ENCODE results near the gene RNU1-1. TPM values are rescaled to one million over a fixed set of nuclear protein-coding genes. Genes with fewer than 3 reads are reported as not detected.
A peak's percentile ranks its signal among the peaks of the same experiment; 100 is the strongest.
"Not testable (repeated sequence)": the region's sequence is repeated elsewhere in the genome, so short reads cannot be mapped to it uniquely, and the experiment has no call there.

Gene RNU1-1
- total and polyA plus RNA-seq, 9 donors = under 0.01 to 7,521 (median 3,807) TPM; not detected in 2

GRCh38 chr1:16506364-16507136 is 7.5 kb downstream of the RNU1-1 start:
- WGBS, 3 donors = 50 to 57% (median 52%) methylated on average over 15 of the region's 15 CpGs
- H3K36me3 ChIP-seq; H3K27me3 ChIP-seq; H3K9me3 ChIP-seq; H3K4me1 ChIP-seq (ENCODE audit: insufficient read depth); intact Hi-C loops (cut with DNase I); H3K27ac ChIP-seq; H3K4me3 ChIP-seq; DNase-seq: not testable (repeated sequence)

GRCh38 chr1:16505870-16506269 is 8.2 kb downstream of the RNU1-1 start:
- 87 to 90% (median 90%) methylated on average over 2 of the region's 2 CpGs for WGBS, 3 donors

GRCh38 chr1:16503494-16503893 is 10.6 kb downstream of the RNU1-1 start:
- 70 to 79% (median 77%) methylated on average over 2 of the region's 2 CpGs for WGBS, 3 donors
- intact Hi-C loops (cut with DNase I) = no loop called here
- H3K4me1 ChIP-seq (ENCODE audit: insufficient read depth) = no peaks in the 10 kb centered on the region

More at GRCh38 chr1:16505870-16506269, 8.2 kb downstream of the RNU1-1 start:
- DNase-seq; H3K4me3 ChIP-seq; H3K9me3 ChIP-seq; H3K4me1 ChIP-seq (ENCODE audit: insufficient read depth); intact Hi-C loops (cut with DNase I); H3K36me3 ChIP-seq; H3K27ac ChIP-seq; H3K27me3 ChIP-seq: not testable (repeated sequence)

DNA sequence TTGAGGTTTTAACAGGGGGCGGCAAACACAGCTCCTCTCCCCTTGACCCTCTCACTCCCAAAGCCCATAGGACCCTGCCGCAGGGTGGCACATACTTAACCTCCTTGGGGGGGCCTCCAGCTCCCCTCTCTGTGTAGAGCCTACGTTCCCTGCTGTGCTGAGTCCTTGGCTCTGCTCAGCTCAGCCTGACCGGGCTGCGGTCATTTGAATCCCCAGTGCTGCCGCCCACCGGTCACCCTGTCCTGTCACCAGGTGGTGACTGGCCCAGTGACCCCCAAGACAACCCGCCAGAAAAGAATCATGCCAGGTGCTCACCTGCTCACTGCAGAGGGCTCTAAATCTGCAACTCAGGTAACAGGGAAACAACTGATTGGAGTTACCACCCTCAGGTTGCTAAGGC is 12.6 kb downstream of the RNU1-1 start:
- H3K9me3 ChIP-seq; H3K4me1 ChIP-seq (ENCODE audit: insufficient read depth); intact Hi-C loops (cut with DNase I); H3K36me3 ChIP-seq; H3K27me3 ChIP-seq; H3K4me3 ChIP-seq; H3K27ac ChIP-seq; DNase-seq: not testable (repeated sequence)
- WGBS, 3 donors = 72 to 86% (median 75%) methylated on average over 7 to 8 of the region's 8 CpGs

More at GRCh38 chr1:16503494-16503893, 10.6 kb downstream of the RNU1-1 start:
- no peak overlapping the region for H3K4me3 ChIP-seq
- no peak for TF ChIP-seq CTCF (IDR thresholded peaks at IDR 0.05)
- no peak for TF ChIP-seq EP300 (IDR thresholded peaks at IDR 0.05)
- TF ChIP-seq POLR2A (IDR thresholded peaks at IDR 0.05) = no peak
- no peaks in the 10 kb centered on the region for H3K27me3 ChIP-seq
- no peak for DNase-seq
- no peaks in the 10 kb centered on the region for H3K36me3 ChIP-seq
- no peaks in the 10 kb centered on the region for H3K9me3 ChIP-seq
- H3K27ac ChIP-seq = no peak overlapping the region

DNA sequence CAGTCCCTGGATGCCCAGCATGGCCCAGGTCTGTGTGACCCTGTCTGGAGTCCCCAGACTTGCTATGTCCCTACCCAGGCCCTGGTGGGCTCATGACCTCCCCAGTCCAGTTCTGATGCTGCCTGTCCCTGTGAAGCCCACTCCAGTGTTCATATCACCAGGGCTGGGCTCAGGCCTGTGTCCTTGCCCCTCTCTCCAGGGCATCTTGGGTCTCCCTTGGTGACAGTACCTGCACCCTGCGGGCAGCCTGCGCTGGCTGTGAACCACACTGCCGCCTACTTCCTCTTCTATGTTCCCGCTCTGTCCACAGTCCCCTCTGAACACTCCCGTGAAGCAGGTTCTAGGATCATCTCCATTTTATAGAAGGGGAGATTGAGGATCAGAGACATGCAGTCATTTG is 13.1 kb downstream of the RNU1-1 start:
- H3K4me1 ChIP-seq (ENCODE audit: insufficient read depth); H3K36me3 ChIP-seq; H3K27me3 ChIP-seq; H3K4me3 ChIP-seq; H3K9me3 ChIP-seq; intact Hi-C loops (cut with DNase I); DNase-seq; H3K27ac ChIP-seq: not testable (repeated sequence)
- WGBS, 3 donors = 86 to 95% (median 95%) methylated on average over 5 of the region's 5 CpGs

DNA sequence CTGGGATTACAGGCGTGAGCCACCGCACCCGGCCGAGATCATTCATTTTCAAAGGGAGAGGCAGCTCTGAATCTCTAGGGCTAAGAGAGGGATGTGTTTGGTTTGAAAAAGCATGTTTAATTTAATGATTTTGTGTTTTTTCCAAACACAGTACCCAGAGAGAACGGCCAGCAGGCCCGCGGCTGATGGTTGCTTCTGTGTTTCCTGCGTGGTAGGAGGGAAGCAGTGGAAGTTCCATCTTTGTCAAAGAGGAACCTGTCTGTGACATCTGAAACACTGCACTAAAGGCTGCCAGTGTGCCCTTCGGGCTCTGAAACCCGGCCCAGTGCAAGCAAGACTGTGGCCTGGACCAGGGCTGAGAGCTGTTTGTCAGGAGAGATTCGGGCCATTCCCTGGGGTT is 13.6 kb downstream of the RNU1-1 start:
- H3K27ac ChIP-seq; DNase-seq; H3K4me1 ChIP-seq (ENCODE audit: insufficient read depth); H3K4me3 ChIP-seq; H3K27me3 ChIP-seq; intact Hi-C loops (cut with DNase I); H3K36me3 ChIP-seq; H3K9me3 ChIP-seq: not testable (repeated sequence)
- WGBS, 3 donors = 87 to 91% (median 88%) methylated on average over 11 of the region's 11 CpGs

DNA sequence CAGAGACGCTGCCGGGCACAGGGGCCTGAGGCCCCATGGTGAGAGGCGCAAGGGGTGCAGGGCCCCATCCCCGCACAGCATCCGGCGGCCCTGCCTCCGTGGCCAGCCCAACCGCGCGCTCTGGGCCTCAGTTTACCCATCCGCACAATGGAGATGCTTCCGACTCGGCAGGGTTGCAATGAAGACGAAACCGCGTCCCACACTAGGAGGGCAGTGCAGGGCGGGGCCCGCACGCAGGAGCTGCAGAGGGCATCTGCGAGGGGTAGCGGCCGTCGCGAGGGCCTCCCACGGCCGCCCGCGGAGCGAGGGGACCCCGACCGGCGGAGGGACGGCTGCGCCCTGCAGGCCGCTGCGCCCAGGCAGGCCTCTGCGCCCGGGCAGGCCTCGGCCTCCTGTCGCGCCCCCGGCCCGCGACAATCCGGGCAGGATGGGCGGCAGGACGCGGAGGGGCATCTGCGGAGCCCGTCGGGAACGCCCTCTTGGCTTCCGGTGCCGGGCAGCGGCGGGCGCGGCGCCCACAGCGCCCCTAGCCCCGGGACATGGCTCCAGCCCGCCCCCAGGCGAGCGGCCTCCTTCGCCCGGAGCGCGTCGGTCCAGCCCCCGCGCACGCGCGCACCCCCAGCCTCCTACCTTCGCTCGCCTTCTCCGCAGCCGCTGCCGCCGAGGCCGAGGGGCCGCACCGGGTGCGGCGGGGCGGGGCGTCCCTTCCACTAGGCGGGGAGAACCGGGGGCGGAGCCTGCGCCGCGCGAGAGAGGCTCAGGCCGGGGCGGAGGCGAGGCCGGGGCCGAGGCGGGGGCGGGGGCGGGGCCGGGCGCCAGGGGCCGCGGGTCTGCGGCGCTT is 15.3 kb downstream of the RNU1-1 start:
- H3K27ac ChIP-seq = peak overlapping the region; percentile 72 to 89
- intact Hi-C loops (cut with DNase I) = loop anchor here in 1 of 4 donors (10.0 kb wide), 1 partner anchor 54 kb away; the partner anchor contains the start of gene NECAP2
- no peak for TF ChIP-seq EP300 (IDR thresholded peaks at IDR 0.05)
- TF ChIP-seq POLR2A (IDR thresholded peaks at IDR 0.05) = peak; percentile 54
- peak in 2 of 3 donors; percentile 25 to 46 for TF ChIP-seq CTCF (IDR thresholded peaks at IDR 0.05)
- WGBS, 3 donors = 0 to 1% (median 1%) methylated on average over 27 to 108 of the region's 108 CpGs
- H3K36me3 ChIP-seq = no peaks in the 10 kb centered on the region
- H3K4me1 ChIP-seq (ENCODE audit: insufficient read depth) = peaks cover 3% of the 10 kb centered on the region
- no peaks in the 10 kb centered on the region for H3K9me3 ChIP-seq
- no peaks in the 10 kb centered on the region for H3K27me3 ChIP-seq
- H3K4me3 ChIP-seq = peak overlapping the region; percentile 82
- DNase-seq = peak; percentile 91 to 96 (median 93)

DNA sequence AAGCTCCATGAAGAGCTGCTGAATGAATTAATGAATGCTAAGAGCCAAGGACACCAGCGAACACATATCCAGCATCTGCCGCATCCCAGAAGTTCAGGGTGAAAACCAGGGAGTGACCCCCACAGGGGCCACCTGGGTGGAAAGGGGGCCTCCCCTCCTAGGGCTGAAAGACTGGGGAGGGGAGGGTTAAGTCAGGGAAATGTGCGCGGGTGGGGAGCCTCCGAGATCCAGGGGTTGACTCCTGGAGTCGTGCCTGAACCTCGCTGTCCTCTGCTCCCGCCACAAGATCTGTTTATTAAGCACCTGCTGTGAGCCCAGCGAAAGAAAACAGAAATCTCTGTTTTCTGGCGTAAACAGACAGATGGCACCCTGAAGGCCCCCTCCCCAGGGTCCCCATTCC is 16.0 kb downstream of the RNU1-1 start:
- WGBS, 3 donors = 19 to 26% (median 19%) methylated on average over 10 of the region's 10 CpGs
- DNase-seq = peak in 1 of 5 donors; percentile 25

GRCh38 chr1:16497474-16497904 is 16.6 kb downstream of the RNU1-1 start:
- intact Hi-C loops (cut with DNase I) = loop anchor here in 1 of 4 donors (10.0 kb wide), 1 partner anchor 53 kb away; the partner anchor contains the start of gene NECAP2

More for the DNA sequence above, 16.0 kb downstream of the RNU1-1 start:
- peak overlapping the region; percentile 82 for H3K4me3 ChIP-seq
- H3K4me1 ChIP-seq (ENCODE audit: insufficient read depth); H3K27me3 ChIP-seq; H3K36me3 ChIP-seq; H3K9me3 ChIP-seq: not testable (repeated sequence)
- H3K27ac ChIP-seq = peak overlapping the region; percentile 72 to 89
- intact Hi-C loops (cut with DNase I) = loop anchor here in 1 of 4 donors (10.0 kb wide), 1 partner anchor 53 kb away; the partner anchor contains the start of gene NECAP2

More at GRCh38 chr1:16497474-16497904, 16.6 kb downstream of the RNU1-1 start:
- H3K36me3 ChIP-seq; H3K27ac ChIP-seq; DNase-seq; H3K4me1 ChIP-seq (ENCODE audit: insufficient read depth); H3K4me3 ChIP-seq; H3K9me3 ChIP-seq; H3K27me3 ChIP-seq: not testable (repeated sequence)
- WGBS, 3 donors = 65 to 78% (median 77%) methylated on average over 5 of the region's 5 CpGs
